DND-41 (cell line): ENCODE measurements around the gene SMIM17.

Source experiments
- EZH2 ChIP-seq: IDR thresholded peaks from 3 replicates; pipeline ENCODE4 v1.6.1; 2012; ENCODE audit warnings: borderline replicate concordance, low read depth, mild to moderate bottlenecking, moderate library complexity, low read length, inconsistent platforms; ENCODE audit not compliant: severe bottlenecking
- TF ChIP-seq, protein P1 (sequence below): IDR thresholded peaks from 2 replicates; pipeline ENCODE4 v1.5.1; 2012; ENCODE audit warnings: borderline replicate concordance, low read length, moderate library complexity, mild to moderate bottlenecking; ENCODE audit not compliant: poor library complexity, severe bottlenecking; ENCODE audit errors: extremely low read depth

DNA sequence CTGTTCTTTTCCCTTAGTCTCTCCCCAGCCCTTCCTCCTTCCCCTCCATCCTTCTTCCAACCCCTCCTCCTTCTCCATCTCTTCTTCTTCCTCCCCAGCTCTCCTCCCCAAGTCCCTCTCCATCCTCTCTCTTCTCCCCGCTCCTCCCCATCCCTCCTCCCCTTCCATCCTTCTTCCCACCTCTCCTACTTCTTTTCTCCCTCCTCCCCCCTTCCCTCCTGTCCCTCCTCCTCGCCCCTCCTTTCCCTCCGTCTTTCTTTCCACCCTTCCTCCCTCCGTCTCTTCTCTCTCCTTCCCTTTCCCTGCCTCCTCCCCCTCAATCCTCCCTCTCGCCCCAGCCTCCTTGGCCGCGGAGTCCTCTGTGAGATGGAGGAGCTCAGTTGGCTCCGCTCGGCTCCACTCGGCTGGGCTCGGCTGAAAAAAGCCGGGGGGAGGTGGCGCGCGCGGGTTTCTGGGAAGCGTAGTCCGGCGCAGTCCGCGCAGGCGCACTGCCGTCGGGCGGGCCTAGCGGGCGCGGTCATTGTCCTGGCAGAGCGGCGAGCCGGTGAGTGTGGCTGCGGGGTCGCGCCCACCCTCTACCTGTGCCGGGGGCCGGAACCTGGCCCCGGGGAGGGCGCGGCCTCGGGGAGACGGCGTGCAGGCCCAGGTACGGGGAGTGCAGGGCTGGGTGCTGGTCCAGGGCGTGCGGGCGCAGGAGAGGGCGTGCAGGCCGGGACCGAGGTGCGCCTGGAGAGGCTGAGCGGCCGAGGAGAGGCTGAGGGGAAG is 48.0 kb upstream of the SMIM17 start, which contains the start of gene ZNF71:
- TF ChIP-seq EZH2 = no peak
- TF ChIP-seq, protein P1, sequence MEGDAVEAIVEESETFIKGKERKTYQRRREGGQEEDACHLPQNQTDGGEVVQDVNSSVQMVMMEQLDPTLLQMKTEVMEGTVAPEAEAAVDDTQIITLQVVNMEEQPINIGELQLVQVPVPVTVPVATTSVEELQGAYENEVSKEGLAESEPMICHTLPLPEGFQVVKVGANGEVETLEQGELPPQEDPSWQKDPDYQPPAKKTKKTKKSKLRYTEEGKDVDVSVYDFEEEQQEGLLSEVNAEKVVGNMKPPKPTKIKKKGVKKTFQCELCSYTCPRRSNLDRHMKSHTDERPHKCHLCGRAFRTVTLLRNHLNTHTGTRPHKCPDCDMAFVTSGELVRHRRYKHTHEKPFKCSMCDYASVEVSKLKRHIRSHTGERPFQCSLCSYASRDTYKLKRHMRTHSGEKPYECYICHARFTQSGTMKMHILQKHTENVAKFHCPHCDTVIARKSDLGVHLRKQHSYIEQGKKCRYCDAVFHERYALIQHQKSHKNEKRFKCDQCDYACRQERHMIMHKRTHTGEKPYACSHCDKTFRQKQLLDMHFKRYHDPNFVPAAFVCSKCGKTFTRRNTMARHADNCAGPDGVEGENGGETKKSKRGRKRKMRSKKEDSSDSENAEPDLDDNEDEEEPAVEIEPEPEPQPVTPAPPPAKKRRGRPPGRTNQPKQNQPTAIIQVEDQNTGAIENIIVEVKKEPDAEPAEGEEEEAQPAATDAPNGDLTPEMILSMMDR = no peak
